Activated T-cell treated with anti-CD3 and anti-CD28 coated beads, Interleukin-2, amount 50 U/mL, for 72 hours (primary cell): ENCODE measurements around the gene CEACAM16. TPM values are rescaled to one million over a fixed set of nuclear protein-coding genes. Genes with fewer than 3 reads are reported as not detected.
"Not testable (repeated sequence)": the region's sequence is repeated elsewhere in the genome, so short reads cannot be mapped to it uniquely, and the experiment has no call there.

Source experiments
- ATAC-seq, 2 donors: fragments of 150-1000 bp; cut with Tn5 transposase; replicated peaks in 1 of 2; 2 replicates each; pipeline ENCODE4 v1.10.0; 2021; ENCODE audit warnings: moderate library complexity in 2 of 2, mild to moderate bottlenecking in 1 of 2
- DNase-seq, 2 donors: peaks; one replicate each; pipeline ENCODE4 v3.0.0; 2021 to 2022; ENCODE audit warnings: mixed read lengths in 1 of 2
- H3K27ac Mint-ChIP-seq: one replicate; pipeline ENCODE4 v1.8.0; 2022; ENCODE audit warnings: mild to moderate bottlenecking, moderate library complexity, mixed read lengths
- H3K27me3 Mint-ChIP-seq: one replicate; pipeline ENCODE4 v1.8.0; 2022; ENCODE audit warnings: low read depth, mixed read lengths
- H3K36me3 Mint-ChIP-seq, 2 donors: one replicate each; pipeline ENCODE4 v1.8.0; 2022; ENCODE audit warnings: mixed read lengths in 2 of 2, mild to moderate bottlenecking in 1 of 2; ENCODE audit not compliant: insufficient read depth in 2 of 2
- H3K4me1 Mint-ChIP-seq: one replicate; pipeline ENCODE4 v1.8.0; 2022; ENCODE audit warnings: low read depth, mixed read lengths
- H3K4me3 Mint-ChIP-seq, 2 donors: one replicate each; pipeline ENCODE4 v1.8.0; 2022; ENCODE audit warnings: mild to moderate bottlenecking in 2 of 2, mixed read lengths in 2 of 2, moderate library complexity in 2 of 2
- H3K9me3 Mint-ChIP-seq, 2 donors: one replicate each; pipeline ENCODE4 v1.8.0; 2022; ENCODE audit warnings: mixed read lengths in 2 of 2
- total RNA-seq, 2 donors: library from RNA; stranded (reverse); gene quantifications; one replicate each; pipeline ENCODE4 v1.2.3, GENCODE V29; 2022

CEACAM16 gene
- total RNA-seq, 2 donors from 2014 or later, result not detected

DNA sequence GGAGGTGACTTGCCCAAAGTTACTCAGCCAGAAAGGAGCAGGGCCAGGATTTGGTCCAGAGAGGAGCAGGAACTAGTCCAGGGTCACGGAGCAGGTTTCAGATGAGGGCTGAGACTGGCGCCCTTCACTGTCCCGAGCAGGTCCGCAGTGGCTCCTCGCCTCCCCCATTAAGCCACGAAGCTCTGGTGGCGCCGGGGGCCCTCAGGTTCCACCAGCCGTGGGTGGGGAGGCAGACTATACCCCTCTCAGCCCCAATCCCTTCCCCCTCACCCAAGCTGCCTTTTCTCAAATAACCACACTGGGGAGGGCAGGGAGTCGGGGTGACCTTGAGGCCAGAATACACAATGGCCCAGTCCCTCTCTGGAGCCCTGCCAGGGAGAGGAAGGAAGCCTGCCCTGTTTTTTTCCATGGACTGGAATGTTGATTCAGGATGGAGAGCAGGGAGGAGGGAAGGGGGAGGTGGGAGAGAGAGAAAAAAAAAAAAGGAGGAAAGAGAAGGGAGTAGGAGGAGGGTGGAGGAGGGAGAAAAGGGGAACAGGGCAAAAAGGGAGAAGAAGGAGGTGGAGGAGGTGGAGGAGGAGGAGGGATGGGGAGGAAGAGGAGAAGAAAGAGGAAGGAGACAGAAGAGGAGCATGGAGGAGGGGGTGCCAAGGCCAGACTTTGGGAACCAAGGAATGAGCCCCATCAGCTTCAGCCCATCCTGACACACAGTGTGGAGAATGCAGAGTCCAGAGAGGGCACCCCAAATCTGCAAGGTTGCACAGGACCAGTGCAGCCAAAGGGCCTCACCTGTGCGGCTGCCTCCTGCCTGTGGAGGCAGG is 19.7 kb downstream of the CEACAM16 start:
- H3K27ac Mint-ChIP-seq, result no peak overlapping the region
- no peaks in the 10 kb centered on the region for H3K27me3 Mint-ChIP-seq
- ATAC-seq (no peak), DNase-seq (no peak)
- peaks cover 7 to 13% of the 10 kb centered on the region in 2 donors for H3K36me3 Mint-ChIP-seq
- H3K9me3 Mint-ChIP-seq, result peaks cover 4 to 13% of the 10 kb centered on the region in 2 donors
- H3K4me1 Mint-ChIP-seq, result peaks cover 23% of the 10 kb centered on the region
- H3K4me3 Mint-ChIP-seq, result no peak overlapping the region

DNA sequence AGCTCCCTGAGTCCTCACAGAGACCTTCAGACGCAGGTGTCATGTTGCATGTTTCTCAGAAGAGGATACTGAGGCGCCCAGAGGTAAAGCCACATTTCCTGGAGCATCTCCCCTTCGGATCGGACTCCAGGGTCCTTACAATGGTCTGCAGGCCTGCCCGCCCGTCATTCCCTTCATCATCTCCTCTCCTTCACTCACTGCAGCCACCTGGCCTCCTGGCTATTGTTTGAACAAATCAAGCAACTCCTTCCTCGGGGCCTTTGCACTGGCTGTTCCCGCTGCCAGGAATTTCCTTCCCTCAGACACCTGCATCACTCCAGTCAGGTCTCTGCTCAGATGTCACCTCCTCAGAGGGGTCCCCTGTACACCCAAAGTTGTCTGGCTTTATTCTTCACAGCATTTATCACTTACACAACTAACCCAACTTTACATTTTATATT is 20.3 kb downstream of the CEACAM16 start:
- H3K4me1 Mint-ChIP-seq, result peaks cover 29% of the 10 kb centered on the region
- H3K27me3 Mint-ChIP-seq, result no peaks in the 10 kb centered on the region
- no peak for ATAC-seq
- H3K27ac Mint-ChIP-seq, result no peak overlapping the region
- H3K36me3 Mint-ChIP-seq, result peaks cover 7 to 10% of the 10 kb centered on the region in 2 donors
- H3K4me3 Mint-ChIP-seq, result no peak overlapping the region
- no peak for DNase-seq
- peaks cover 4 to 13% of the 10 kb centered on the region in 2 donors for H3K9me3 Mint-ChIP-seq

DNA sequence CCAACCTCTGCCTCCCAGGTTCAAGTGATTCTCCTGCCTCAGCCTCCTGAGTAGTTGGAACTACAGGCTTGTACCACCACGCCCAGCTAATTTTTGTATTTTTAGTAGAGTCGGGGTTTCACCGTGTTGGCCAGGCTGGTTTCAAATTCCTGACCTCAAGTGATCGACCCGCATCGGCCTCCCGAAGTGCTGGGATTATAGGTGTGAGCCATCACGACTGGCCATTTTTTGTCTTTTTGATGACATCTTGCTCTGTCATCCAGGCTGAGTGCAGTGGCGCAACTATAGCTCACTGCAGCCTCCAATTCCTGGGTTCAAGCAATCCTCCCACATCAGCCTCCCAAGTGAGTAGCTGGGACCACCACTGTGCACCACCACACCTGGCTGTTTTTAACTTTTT is 21.4 kb downstream of the CEACAM16 start:
- H3K4me1 Mint-ChIP-seq, result peaks cover 37% of the 10 kb centered on the region
- H3K4me3 Mint-ChIP-seq, H3K27me3 Mint-ChIP-seq, H3K27ac Mint-ChIP-seq, H3K9me3 Mint-ChIP-seq, H3K36me3 Mint-ChIP-seq, ATAC-seq, DNase-seq: not testable (repeated sequence)

DNA sequence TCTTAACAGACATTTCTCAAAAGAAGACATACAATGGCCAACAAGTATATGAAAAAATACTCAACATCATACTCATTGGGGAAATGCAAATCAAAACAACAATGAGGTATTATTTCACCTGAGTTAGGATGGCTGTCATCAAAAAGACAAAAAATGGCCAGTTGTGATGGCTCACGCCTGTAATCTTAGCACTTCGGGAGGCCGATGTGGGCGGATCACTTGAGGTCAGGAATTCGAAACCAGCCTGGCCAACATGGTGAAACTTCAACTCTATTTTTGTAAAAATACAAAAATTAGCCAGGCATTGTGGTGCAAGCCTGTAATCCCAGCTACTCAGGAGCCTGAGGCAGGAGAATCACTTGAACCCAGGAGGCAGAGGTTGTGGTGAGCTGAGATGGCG is 22.0 kb downstream of the CEACAM16 start:
- Mint-ChIP-seq H3K27me3 (no peaks in the 10 kb centered on the region), H3K4me3 (no peak overlapping the region), H3K9me3 (peaks cover 1% of the 10 kb centered on the region in 2 donors), H3K27ac (no peak overlapping the region), H3K36me3 (no peaks in the 10 kb centered on the region), H3K4me1 (peaks cover 37% of the 10 kb centered on the region)
- ATAC-seq, result no peak
- DNase-seq, result no peak

DNA sequence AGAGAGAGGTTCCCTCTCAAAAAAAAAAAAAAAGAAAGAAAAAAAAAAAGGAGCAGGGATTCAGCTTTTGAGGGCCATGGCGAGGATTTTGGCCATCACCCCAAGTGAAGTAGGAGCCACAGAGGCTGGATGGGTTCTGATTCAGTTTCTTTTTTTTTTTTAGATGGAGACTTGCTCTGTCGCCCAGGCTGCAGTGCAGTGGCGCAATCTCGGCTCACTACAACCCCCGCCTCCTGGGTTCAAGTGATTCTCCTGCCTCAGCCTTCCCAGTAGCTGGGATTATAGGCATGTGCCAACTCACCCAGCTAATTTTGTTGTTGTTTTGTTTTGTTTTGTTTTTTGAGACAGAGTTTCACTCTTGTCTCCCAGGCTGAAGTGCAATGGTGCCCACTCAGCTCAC is 22.4 kb downstream of the CEACAM16 start:
- not testable (repeated sequence) for H3K9me3 Mint-ChIP-seq, H3K27me3 Mint-ChIP-seq, H3K27ac Mint-ChIP-seq, DNase-seq, H3K36me3 Mint-ChIP-seq, ATAC-seq
- Mint-ChIP-seq H3K4me1 (peaks cover 37% of the 10 kb centered on the region), H3K4me3 (peak overlapping the region in 1 of 2 donors; percentile 12)

DNA sequence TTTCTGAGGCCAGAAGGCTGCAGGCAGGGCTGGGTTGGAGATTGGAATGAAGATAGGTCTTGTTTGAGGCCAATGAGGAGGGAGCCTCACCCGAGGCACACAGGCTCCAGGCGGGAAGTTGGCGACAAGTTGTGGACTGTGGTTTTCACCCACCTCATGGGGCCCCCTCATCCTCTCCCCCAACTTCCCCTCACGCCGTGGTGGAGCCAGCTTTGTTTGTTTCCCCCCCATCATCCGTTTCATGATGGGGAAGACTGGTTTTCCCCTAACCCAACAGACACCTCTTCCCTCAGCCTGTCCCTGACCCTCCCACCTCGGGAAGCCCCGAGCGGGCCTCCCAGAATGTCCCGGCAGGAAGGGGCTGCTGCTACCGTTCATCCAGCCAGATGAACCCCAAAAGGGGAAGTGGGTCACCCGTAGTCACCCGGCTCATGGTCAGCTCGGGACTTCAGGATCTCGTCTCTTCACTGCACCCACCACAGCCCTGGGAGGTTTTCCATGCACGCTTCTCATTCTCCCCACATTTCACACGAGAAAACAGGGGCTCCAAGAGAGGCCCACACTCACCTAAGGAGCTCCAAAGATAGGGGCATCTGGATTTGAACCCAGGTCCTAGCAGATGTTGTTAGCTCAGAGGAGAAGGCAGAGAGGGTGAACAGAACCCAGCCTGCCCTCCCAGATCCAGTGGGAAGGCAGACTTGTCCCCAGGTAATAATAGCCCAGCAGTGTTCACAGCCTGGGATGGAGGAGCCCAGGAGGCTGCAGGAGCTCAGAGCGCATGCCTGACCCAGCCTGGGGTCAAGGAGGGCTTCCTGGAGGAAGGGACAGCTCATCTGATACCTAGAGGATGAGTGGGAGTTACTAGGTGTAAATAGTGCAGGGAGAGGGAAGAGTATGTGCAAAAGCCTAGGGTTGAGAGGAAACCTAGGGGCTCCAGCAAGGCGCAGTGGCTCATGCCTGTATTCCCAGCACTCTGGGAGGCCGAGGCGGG is 23.5 kb downstream of the CEACAM16 start:
- H3K4me3 Mint-ChIP-seq, result peak overlapping the region; percentile 23 to 41
- ATAC-seq, result no peak
- no peak overlapping the region for H3K27ac Mint-ChIP-seq
- peaks cover 37% of the 10 kb centered on the region for H3K4me1 Mint-ChIP-seq
- H3K36me3 Mint-ChIP-seq, result no peaks in the 10 kb centered on the region
- no peaks in the 10 kb centered on the region for H3K27me3 Mint-ChIP-seq
- DNase-seq, result no peak
- no peaks in the 10 kb centered on the region for H3K9me3 Mint-ChIP-seq

DNA sequence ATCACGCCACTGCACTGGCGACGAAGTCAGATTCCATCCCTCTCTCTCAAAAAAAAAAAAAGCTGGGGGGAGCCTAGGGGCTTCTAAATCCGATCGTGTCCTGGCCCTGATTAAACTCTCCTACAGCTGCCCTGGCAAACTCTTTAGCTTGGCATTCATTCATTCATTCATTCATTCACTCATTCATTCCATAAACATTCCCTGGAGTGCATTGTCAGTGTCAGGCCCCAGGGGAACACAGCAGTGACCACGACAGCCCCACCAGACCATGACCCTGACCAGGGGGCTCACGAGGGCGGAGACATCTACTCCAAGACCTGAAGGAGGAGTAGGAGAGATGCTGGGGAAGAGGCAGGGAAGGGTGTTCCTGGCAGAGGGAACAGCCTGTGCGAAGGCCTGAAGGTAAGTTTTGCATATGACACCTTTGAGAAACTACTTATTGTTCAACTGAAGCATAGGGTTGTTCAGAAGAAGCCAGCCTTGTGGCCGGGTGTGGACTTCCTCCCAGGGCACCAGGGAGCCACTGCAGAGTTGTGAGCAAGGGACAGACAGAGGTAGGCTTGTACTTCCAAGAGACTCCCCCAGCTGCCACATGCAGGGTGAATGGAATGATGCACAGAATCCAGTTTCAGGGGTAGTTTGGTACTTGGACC is 24.5 kb downstream of the CEACAM16 start:
- H3K36me3 Mint-ChIP-seq, result no peaks in the 10 kb centered on the region

DNA sequence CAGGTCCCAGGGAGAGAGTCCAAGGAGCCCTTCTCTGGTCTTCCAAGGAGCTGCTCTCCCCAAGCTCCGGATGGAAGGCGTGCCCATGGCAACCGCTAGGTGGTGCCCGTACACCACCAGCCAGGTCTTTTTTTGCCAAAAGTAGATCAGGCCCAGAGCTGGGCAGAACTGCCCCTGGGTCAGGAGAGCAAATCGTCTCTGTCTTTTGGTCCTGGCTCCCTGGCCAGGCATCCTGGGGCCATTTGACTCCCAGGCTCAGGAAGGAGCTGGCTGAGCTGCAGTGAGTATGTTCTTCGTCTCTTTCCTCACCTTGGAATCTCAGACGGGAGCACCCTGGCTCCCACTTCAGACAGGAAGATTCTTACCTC is 25.0 kb downstream of the CEACAM16 start:
- H3K9me3 Mint-ChIP-seq, result no peaks in the 10 kb centered on the region
- H3K4me1 Mint-ChIP-seq, result peaks cover 51% of the 10 kb centered on the region
- DNase-seq, result peak; percentile 80 to 88
- peak; percentile 93 to 94 for ATAC-seq
- no peaks in the 10 kb centered on the region for H3K36me3 Mint-ChIP-seq
- H3K4me3 Mint-ChIP-seq, result peak overlapping the region; percentile 12 to 56
- H3K27ac Mint-ChIP-seq, result peak overlapping the region; percentile 22
- no peaks in the 10 kb centered on the region for H3K27me3 Mint-ChIP-seq

More for the DNA sequence above, 24.5 kb downstream of the CEACAM16 start:
- no peak for DNase-seq
- peak overlapping the region; percentile 12 to 56 for H3K4me3 Mint-ChIP-seq
- peak; percentile 64 to 75 for ATAC-seq
- peak overlapping the region; percentile 33 for H3K27ac Mint-ChIP-seq
- peaks cover 46% of the 10 kb centered on the region for H3K4me1 Mint-ChIP-seq
- no peaks in the 10 kb centered on the region for H3K9me3 Mint-ChIP-seq
- H3K27me3 Mint-ChIP-seq, result no peaks in the 10 kb centered on the region

DNA sequence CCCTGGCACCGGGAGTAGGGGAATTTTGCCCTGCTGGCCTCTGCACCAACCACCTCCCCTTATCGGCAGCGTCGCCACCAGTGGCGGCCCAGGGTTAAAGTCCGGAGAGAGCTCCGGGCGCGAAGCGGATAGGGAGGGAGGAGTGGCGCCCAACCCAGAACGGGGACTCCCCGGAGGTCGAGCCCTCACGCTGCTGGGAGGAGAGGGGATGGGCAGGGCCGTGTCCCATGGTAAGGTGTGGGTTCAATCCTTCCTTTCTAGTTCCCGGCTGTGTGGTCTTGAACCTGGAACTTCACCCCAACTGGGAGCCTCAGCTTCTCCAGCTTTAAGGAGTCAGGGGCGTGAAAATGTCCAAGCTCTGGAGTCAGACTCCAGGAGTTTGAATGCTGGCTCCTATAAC is 26.3 kb downstream of the CEACAM16 start:
- H3K36me3 Mint-ChIP-seq, result no peaks in the 10 kb centered on the region
- H3K4me1 Mint-ChIP-seq, result peaks cover 51% of the 10 kb centered on the region
- no peaks in the 10 kb centered on the region for H3K27me3 Mint-ChIP-seq
- no peaks in the 10 kb centered on the region for H3K9me3 Mint-ChIP-seq
- H3K4me3 Mint-ChIP-seq, result no peak overlapping the region
- ATAC-seq (no peak), DNase-seq (no peak)
- H3K27ac Mint-ChIP-seq, result no peak overlapping the region

DNA sequence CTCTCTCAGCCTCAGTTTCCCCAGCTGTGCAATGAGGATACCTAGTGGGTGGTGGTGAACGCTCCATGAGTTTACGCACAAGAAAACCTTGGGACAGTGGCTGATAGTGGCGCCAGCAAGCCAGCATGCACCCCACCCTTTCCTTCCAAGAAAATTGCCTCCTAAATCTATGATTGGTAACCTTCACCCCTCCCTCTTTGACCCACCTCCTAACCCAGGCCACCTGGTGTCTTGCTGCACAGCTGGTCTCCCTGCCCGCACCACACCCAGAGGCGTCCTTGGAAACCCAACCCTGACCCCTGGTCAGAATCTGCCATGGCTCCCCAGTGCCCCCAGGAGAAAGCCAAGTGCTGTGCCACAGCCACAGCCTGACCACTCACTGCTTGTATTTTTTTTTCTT is 26.7 kb downstream of the CEACAM16 start:
- Mint-ChIP-seq H3K4me1 (peaks cover 51% of the 10 kb centered on the region), H3K27ac (no peak overlapping the region), H3K36me3 (no peaks in the 10 kb centered on the region), H3K9me3 (no peaks in the 10 kb centered on the region), H3K27me3 (no peaks in the 10 kb centered on the region), H3K4me3 (peak overlapping the region in 1 of 2 donors; percentile 37)
- ATAC-seq (no peak), DNase-seq (no peak)

DNA sequence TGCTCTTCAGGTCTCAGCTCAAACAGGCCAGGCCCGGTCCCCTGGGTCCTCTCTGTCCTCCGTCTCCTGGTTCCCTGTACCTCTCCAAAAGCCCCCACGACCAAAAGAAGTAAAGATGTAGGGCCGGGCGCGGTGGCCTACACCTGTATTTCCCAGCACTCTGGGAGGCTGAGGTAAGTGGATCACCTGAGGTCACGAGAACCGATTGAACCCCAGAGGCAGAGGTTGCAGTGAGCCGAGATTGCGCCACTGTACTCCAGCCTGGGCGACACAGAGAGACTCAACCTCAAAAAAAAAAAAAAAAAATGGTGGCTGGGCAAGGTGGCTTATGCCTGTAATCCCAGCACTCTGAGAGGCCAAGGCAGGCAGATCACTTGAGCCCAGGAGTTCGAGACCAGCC is 27.5 kb downstream of the CEACAM16 start:
- H3K36me3 Mint-ChIP-seq, result no peaks in the 10 kb centered on the region
- H3K4me3 Mint-ChIP-seq, result no peak overlapping the region
- H3K27me3 Mint-ChIP-seq, result no peaks in the 10 kb centered on the region
- H3K27ac Mint-ChIP-seq, result no peak overlapping the region
- DNase-seq (no peak), ATAC-seq (no peak)
- H3K9me3 Mint-ChIP-seq, result no peaks in the 10 kb centered on the region
- H3K4me1 Mint-ChIP-seq, result peaks cover 49% of the 10 kb centered on the region

DNA sequence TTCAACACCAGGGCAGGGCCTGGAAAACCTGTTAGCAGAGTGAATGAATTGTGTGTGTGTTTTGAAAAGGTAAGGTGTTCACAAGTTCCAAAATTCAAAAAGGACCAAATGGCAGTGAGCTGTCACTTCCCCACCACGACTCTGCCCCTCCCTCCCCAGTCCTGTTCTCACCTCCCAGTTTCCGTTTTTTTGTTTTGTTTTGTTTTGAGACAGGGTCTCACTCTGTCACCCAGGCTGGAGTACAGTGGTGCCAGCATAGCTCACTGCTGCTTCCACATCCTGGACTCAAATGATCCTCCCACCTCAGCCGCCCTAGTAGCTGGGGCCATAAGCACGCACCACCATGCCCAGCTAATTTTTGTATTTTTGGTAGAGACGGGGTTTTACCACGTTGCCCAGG is 29.2 kb downstream of the CEACAM16 start:
- no peaks in the 10 kb centered on the region for H3K36me3 Mint-ChIP-seq

More for the DNA sequence above, 29.2 kb downstream of the CEACAM16 start:
- Mint-ChIP-seq H3K27me3 (no peaks in the 10 kb centered on the region), H3K4me1 (peaks cover 32% of the 10 kb centered on the region), H3K27ac (peak overlapping the region; percentile 14), H3K4me3 (peak overlapping the region; percentile 12 to 38), H3K9me3 (no peaks in the 10 kb centered on the region)
- DNase-seq (no peak), ATAC-seq (peak in 1 of 2 donors; percentile 22)
